SU-DHL-6 (cell line): Measurements from ENCODE around the gene AJAP1.

Experiments used
- EZH2phosphoT487 ChIP-seq: fragments of 200-600 bp; sonication (generic), shearing (Covaris generic); conservative IDR thresholded peaks from 2 replicates; pipeline ENCODE4 v1.6.1; 2018; ENCODE audit warnings: mild to moderate bottlenecking, antibody characterized with exemption, low read length, moderate library complexity, mixed read lengths
- TF ChIP-seq, protein P1 (sequence below): fragments of 200-600 bp; sonication (generic); IDR thresholded peaks from one replicate; pipeline ENCODE4 v1.5.1; 2017; ENCODE audit warnings: antibody characterized with exemption, mild to moderate bottlenecking, low read length, moderate library complexity; ENCODE audit not compliant: insufficient read depth, poor library complexity, severe bottlenecking

DNA sequence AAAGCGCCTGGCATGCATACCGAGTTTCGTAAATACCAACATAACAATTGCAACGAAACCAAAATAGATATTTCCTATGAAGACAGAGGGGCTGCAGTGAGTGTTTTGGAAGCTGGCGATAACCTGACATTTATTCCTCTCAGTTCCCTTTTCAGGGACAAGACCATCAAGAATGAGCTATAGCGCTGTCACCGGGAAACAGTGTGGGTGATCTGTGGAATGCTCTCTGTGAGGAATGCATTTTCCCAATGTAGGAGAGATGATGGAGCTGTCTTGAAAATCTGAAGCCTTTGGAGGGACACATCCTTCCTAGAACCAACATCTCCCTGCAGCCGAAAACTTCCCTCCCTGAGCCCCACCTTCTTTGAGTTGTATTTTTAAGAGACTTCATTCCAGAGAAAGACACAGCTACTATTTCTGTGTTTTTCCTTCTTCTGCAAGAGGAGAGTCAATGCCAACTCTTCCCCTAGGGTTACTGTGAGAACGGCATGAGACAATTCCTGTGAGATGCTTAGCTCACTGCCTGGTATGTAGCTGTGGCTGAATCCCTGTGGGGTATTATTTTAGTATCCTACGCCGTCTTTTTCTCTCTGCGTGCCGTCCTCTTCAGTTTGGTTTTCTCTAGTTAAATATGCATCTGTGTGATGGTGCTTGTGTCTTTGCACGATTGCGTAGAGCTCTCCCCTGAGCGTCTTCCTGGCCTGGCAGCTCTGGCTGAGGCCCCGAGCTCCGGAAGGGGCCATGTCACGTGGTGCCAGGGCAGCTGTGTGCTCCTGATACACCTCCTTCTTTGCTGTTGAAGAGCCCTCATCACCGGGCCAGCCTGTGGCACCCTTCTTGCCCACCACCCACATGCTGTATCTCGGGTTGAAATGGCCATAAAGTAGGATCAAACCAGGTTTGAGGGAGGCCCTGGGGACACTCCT lies 45.2 kb downstream of the AJAP1 start:
- TF ChIP-seq, protein P1, sequence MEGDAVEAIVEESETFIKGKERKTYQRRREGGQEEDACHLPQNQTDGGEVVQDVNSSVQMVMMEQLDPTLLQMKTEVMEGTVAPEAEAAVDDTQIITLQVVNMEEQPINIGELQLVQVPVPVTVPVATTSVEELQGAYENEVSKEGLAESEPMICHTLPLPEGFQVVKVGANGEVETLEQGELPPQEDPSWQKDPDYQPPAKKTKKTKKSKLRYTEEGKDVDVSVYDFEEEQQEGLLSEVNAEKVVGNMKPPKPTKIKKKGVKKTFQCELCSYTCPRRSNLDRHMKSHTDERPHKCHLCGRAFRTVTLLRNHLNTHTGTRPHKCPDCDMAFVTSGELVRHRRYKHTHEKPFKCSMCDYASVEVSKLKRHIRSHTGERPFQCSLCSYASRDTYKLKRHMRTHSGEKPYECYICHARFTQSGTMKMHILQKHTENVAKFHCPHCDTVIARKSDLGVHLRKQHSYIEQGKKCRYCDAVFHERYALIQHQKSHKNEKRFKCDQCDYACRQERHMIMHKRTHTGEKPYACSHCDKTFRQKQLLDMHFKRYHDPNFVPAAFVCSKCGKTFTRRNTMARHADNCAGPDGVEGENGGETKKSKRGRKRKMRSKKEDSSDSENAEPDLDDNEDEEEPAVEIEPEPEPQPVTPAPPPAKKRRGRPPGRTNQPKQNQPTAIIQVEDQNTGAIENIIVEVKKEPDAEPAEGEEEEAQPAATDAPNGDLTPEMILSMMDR, result no peak
- TF ChIP-seq EZH2phosphoT487, result no peak
